OCI-LY7 (cell line): ENCODE measurements around the gene DUS1L. TPM values are rescaled to one million over a fixed set of nuclear protein-coding genes. Genes with fewer than 3 reads are reported as not detected.

Source experiments
- BruUV-seq: library from RNA; stranded (reverse); fragments of 400-500 nt; replicated peaks from 2 replicates; lab custom pipeline; 2021; lab: Mats Ljungman, UMichigan
- CTCF ChIA-PET: fragments of 300-600 bp; sonication (Branson Sonifier 250); formaldehyde crosslinking; loops from one replicate; lab custom pipeline; 2022; ENCODE audit warnings: antibody characterized with exemption; ENCODE audit not compliant: unreplicated experiment; lab: Charles Lee
- POLR2A ChIA-PET: fragments of 300-600 bp; sonication (Branson Sonifier 250); formaldehyde crosslinking; loops from one replicate; lab custom pipeline; 2022; ENCODE audit warnings: antibody characterized with exemption; lab: Charles Lee
- DNase-seq: peaks from one replicate; pipeline ENCODE4 v3.0.0-alpha.2; 2015; ENCODE audit warnings: low spot score
- H2AFZ ChIP-seq: fragments of 200-600 bp; sonication (generic), shearing (Covaris generic); 2 replicates; pipeline ENCODE4 v1.6.1; 2014; ENCODE audit warnings: mild to moderate bottlenecking, antibody characterized with exemption, low read length, moderate library complexity
- H3K27ac ChIP-seq: fragments of 200-600 bp; sonication (generic); 2 replicates; pipeline ENCODE4 v1.5.1; 2014; ENCODE audit warnings: mixed run types, low read depth, mild to moderate bottlenecking, moderate library complexity, low read length, inconsistent platforms; ENCODE audit not compliant: poor library complexity, severe bottlenecking
- H3K36me3 ChIP-seq: fragments of 200-600 bp; sonication (generic); 2 replicates; pipeline ENCODE4 v1.6.1; 2014; ENCODE audit warnings: mild to moderate bottlenecking, antibody characterized with exemption, low read length, moderate library complexity, mixed read lengths; ENCODE audit not compliant: insufficient read depth
- H3K4me1 ChIP-seq: fragments of 200-600 bp; sonication (generic); 2 replicates; pipeline ENCODE4 v1.5.1; 2014; ENCODE audit warnings: mild to moderate bottlenecking, low read length; ENCODE audit not compliant: insufficient read depth, poor library complexity, severe bottlenecking
- H3K4me2 ChIP-seq: fragments of 200-600 bp; sonication (generic); 2 replicates; pipeline ENCODE4 v1.6.1; 2014; ENCODE audit warnings: mild to moderate bottlenecking, low read length
- H3K4me3 ChIP-seq: fragments of 200-600 bp; sonication (generic); 2 replicates; pipeline ENCODE4 v1.5.1; 2014; ENCODE audit warnings: mild to moderate bottlenecking, low read depth, low read length; ENCODE audit not compliant: poor library complexity, severe bottlenecking
- H3K79me2 ChIP-seq: fragments of 200-600 bp; sonication (generic); 2 replicates; pipeline ENCODE4 v1.6.1; 2016; ENCODE audit warnings: low read depth, mild to moderate bottlenecking, low read length, moderate library complexity, mixed read lengths; ENCODE audit not compliant: insufficient read depth
- H3K9me2 ChIP-seq: fragments of 200-600 bp; sonication (generic); 2 replicates; pipeline ENCODE4 v1.6.1; 2016; ENCODE audit warnings: mild to moderate bottlenecking, low read length, mixed read lengths; ENCODE audit not compliant: insufficient read depth
- H3K9me3 ChIP-seq: fragments of 200-600 bp; sonication (generic); 2 replicates; pipeline ENCODE4 v1.6.1; 2014; ENCODE audit warnings: mild to moderate bottlenecking, mixed run types, low read length, mixed read lengths
- H4K20me1 ChIP-seq: fragments of 200-600 bp; sonication (generic); 2 replicates; pipeline ENCODE4 v1.6.1; 2014; ENCODE audit warnings: mild to moderate bottlenecking, antibody characterized with exemption, low read length, moderate library complexity, mixed read lengths; ENCODE audit not compliant: insufficient read depth
- EZH2phosphoT487 ChIP-seq: fragments of 200-600 bp; sonication (generic); IDR thresholded peaks from 2 replicates; pipeline ENCODE4 v1.6.1; 2018; ENCODE audit warnings: low read depth, borderline replicate concordance, mild to moderate bottlenecking, mixed run types, antibody characterized with exemption, low read length, moderate library complexity, mixed read lengths
- intact Hi-C: fragments of 100-400 bp; cut with micrococcal nuclease; formaldehyde crosslinking; loops from one replicate; pipeline ENCODE4 v1.10.0; 2022; ENCODE audit not compliant: unreplicated experiment
- total RNA-seq, 2 experiments: library from RNA; depleted of rRNA in 1 of 2; stranded (reverse); fragments of >200 nt in 1 of 2; shearing (Covaris generic) in 1 of 2; gene quantifications; 2 replicates each; pipeline ENCODE4 v1.2.3, GENCODE V29; 2014 to 2022
- TF ChIP-seq, protein P1 (sequence below): fragments of 200-600 bp; sonication (generic); conservative IDR thresholded peaks from 2 replicates; pipeline ENCODE4 v1.5.1; 2014; ENCODE audit warnings: mild to moderate bottlenecking, antibody characterized with exemption, low read length, moderate library complexity, mixed read lengths

DUS1L gene
- total RNA-seq, 2 experiments from 2014 or later: 320 to 388 TPM

DNA sequence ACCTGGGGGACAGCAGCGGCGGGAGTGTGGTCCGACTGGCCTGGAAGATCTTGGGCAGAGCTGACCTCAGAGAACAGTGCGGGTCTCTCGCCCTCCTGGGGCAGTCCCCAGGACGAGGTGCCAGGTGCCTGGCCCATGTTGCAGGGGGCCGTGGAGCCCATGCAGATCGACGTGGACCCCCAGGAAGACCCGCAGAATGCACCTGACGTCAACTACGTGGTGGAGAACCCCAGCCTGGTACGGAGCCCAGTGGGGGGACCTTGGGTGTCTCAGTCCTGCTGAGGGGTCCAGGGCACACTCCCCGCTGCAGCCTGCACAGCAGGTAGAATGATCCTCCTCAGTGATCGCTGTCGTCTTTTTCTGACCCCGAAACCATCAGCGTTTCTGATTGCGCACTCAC, 12.5 kb downstream of the DUS1L start:
- BruUV-seq: no TSS peak
- no peaks in the 10 kb centered on the region for H4K20me1 ChIP-seq
- H3K4me3 ChIP-seq: peak overlapping the region; percentile 75
- no peaks in the 10 kb centered on the region for H3K9me2 ChIP-seq
- peaks cover 8% of the 10 kb centered on the region; the same call in 1 of the 2 replicates for H3K79me2 ChIP-seq
- H3K4me1 ChIP-seq: peaks cover 21% of the 10 kb centered on the region
- DNase-seq: no peak
- H3K27ac ChIP-seq: no peak overlapping the region
- ChIA-PET CTCF (no interaction called here), POLR2A (no interaction called here)
- peak overlapping the region; percentile 91 for H3K4me2 ChIP-seq
- no peaks in the 10 kb centered on the region for H3K9me3 ChIP-seq
- no peak for TF ChIP-seq EZH2phosphoT487
- TF ChIP-seq, protein P1, sequence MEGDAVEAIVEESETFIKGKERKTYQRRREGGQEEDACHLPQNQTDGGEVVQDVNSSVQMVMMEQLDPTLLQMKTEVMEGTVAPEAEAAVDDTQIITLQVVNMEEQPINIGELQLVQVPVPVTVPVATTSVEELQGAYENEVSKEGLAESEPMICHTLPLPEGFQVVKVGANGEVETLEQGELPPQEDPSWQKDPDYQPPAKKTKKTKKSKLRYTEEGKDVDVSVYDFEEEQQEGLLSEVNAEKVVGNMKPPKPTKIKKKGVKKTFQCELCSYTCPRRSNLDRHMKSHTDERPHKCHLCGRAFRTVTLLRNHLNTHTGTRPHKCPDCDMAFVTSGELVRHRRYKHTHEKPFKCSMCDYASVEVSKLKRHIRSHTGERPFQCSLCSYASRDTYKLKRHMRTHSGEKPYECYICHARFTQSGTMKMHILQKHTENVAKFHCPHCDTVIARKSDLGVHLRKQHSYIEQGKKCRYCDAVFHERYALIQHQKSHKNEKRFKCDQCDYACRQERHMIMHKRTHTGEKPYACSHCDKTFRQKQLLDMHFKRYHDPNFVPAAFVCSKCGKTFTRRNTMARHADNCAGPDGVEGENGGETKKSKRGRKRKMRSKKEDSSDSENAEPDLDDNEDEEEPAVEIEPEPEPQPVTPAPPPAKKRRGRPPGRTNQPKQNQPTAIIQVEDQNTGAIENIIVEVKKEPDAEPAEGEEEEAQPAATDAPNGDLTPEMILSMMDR: no peak
- H3K36me3 ChIP-seq: peaks cover 49% of the 10 kb centered on the region
- intact Hi-C loops: no loop called here
- H2AFZ ChIP-seq: no peak overlapping the region

DNA sequence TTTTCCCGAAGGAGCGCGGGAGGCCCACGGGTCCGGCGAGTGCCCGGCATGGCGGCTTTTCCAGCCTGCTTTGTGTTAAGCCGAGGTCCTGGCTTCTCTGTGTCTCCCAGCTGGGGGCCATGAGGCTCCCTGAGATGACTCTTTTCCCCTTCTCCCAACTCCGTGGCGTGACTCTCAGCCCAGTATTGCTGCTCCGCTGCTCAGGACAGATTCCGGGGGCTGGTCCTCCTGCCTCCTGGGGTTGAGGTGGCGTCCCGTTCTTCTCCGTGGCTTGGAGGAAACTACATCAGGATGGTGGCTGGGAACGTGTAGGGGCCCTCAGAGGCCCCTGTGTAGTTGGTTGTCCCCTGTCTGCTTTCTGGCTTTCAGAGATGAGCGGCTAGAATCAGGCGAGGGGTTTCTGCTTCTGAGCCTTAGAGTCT, 13.0 kb downstream of the DUS1L start:
- peak overlapping the region; percentile 75 for H3K4me3 ChIP-seq
- ChIA-PET CTCF (no interaction called here), POLR2A (no interaction called here)
- no peaks in the 10 kb centered on the region for H4K20me1 ChIP-seq
- intact Hi-C loops: no loop called here
- no peak overlapping the region for H3K27ac ChIP-seq
- DNase-seq: no peak
- H3K4me2 ChIP-seq: peak overlapping the region; percentile 91
- H3K79me2 ChIP-seq: peaks cover 8% of the 10 kb centered on the region; the same call in 1 of the 2 replicates
- no peak overlapping the region for H2AFZ ChIP-seq
- no peaks in the 10 kb centered on the region for H3K9me3 ChIP-seq
- no peak for TF ChIP-seq EZH2phosphoT487
- TF ChIP-seq, protein P1: no peak
- no TSS peak for BruUV-seq
- no peaks in the 10 kb centered on the region for H3K9me2 ChIP-seq
- H3K4me1 ChIP-seq: peaks cover 21% of the 10 kb centered on the region
- H3K36me3 ChIP-seq: peaks cover 45% of the 10 kb centered on the region
